ENCODE results near the gene HSPBP1.

The HSPBP1 gene

GRCh38 chr19:55253842-55254624 is 25.9 kb downstream of the HSPBP1 start:
- DNase-seq = peak; percentile 79

GRCh38 chr19:55252760-55253663 is 26.9 kb downstream of the HSPBP1 start:
- no peak for DNase-seq

GRCh38 chr19:55251341-55252081 is 28.4 kb downstream of the HSPBP1 start:
- peak; percentile 64 for DNase-seq

- no peak for DNase-seq
Measured at GRCh38 chr19:55250262-55251036, 29.5 kb downstream of the HSPBP1 start.

- DNase-seq = no peak
Measured at GRCh38 chr19:55249841-55250240, 30.1 kb downstream of the HSPBP1 start.

- no peak for DNase-seq
Measured at GRCh38 chr19:55248704-55249103, 31.2 kb downstream of the HSPBP1 start.

- DNase-seq = no peak
Measured at GRCh38 chr19:55248166-55248675, 31.7 kb downstream of the HSPBP1 start.

- no peak for DNase-seq
Measured at GRCh38 chr19:55247621-55248099, 32.2 kb downstream of the HSPBP1 start.

- DNase-seq = no peak
Measured at GRCh38 chr19:55246462-55247451, 33.2 kb downstream of the HSPBP1 start.

- DNase-seq = no peak
Measured at GRCh38 chr19:55245236-55245904, 34.5 kb downstream of the HSPBP1 start.

GRCh38 chr19:55244004-55244680 is 35.8 kb downstream of the HSPBP1 start:
- DNase-seq = no peak

GRCh38 chr19:55242517-55242916 is 37.4 kb downstream of the HSPBP1 start:
- DNase-seq = no peak

GRCh38 chr19:55241935-55242464 is 37.9 kb downstream of the HSPBP1 start:
- DNase-seq = no peak

- DNase-seq = no peak
Measured at GRCh38 chr19:55241143-55241934, 38.6 kb downstream of the HSPBP1 start.

- DNase-seq = no peak
Measured at GRCh38 chr19:55240713-55241020, 39.2 kb downstream of the HSPBP1 start.

GRCh38 chr19:55239004-55239403 is 40.9 kb downstream of the HSPBP1 start:
- DNase-seq = no peak

- no peak for DNase-seq
Measured at GRCh38 chr19:55238030-55238429, 41.9 kb downstream of the HSPBP1 start.

- DNase-seq = no peak
Measured at GRCh38 chr19:55232986-55233385, 46.9 kb downstream of the HSPBP1 start.

- DNase-seq = no peak
Measured at GRCh38 chr19:55232286-55232602, 47.7 kb downstream of the HSPBP1 start.

Measured in CD4-positive, alpha-beta T cell treated with Interleukin-4 for 4 hours (primary cell).